HG02938 (cell line): ENCODE results near the gene HPN.

ENCODE experiments used
- ATAC-seq: cut with Tn5 transposase; IDR thresholded peaks from one replicate; pipeline ENCODE4 v1.9.1; 2021; ENCODE audit warnings: mild to moderate bottlenecking, moderate library complexity; ENCODE audit not compliant: unreplicated experiment

HPN gene

DNA sequence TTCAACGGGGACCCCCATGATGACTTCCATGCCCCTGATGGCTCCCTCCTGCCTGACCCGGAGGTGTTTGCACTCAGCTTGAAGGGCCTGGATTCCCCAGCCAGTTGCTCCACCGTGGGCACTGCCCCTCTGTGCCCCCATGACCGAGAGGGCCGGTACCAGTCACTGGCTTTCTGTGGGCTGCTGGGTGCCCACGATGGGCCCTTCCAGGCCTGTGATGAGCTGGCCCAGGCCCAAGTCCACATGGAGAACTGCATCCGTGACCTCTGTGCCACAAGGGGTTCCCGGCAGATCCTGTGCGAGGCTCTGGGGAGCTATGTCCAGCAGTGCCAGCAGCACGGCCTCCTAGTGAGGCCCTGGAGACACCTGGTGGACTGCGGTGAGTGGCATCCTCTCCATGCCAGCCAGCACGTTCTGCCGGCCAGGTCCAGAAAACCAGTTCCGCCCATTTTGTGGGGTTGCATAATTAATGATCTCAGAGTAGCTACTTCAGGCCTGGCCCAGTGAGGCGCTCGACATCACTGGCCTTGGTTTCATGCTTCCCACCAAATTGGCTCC is 39.2 kb downstream of the HPN start:
- no peak for ATAC-seq

- no peak for ATAC-seq
Observed at GRCh38 chr19:35081201-35081600, 39.7 kb downstream of the HPN start.

- ATAC-seq, result no peak
Observed at GRCh38 chr19:35083691-35084508, 42.4 kb downstream of the HPN start.

- no peak for ATAC-seq
Observed at GRCh38 chr19:35084509-35084762, 42.9 kb downstream of the HPN start.

DNA sequence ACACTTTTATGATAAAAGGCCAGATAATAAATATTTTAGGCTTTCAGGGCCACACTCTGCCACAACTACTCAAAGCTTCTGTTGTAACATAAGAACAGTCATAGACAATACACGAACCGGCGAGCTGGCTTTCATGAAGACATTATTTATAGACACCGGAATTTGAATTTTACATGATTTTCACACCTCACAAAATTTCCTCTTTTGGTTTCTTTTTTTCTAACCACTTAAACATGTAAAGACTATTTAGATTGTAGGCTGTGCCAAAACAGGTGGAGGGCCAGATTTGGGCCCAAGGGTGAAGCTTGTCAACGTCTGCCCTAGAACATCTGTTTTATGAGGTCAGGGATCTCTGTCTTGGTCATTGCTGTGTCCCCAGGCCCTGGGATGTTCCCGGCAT is 44.4 kb downstream of the HPN start:
- no peak for ATAC-seq

DNA sequence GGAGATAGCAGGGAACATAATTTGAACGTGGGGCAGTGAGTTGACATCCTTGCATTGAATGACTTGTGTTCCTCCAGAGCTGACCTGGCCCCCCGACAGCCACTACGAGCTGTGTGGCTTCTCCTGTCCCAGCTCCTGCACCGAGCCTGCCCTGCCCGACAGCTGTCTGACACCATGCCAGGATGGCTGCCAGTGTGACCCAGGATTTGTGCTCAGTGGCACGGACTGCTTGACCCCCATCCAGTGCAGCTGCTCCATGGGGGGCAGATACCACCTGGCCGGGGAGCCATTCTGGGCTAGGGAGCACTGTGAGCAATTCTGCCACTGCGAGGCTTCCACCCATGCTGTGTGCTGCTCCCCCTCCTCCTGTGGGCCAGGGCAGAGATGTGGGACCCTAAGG is 44.9 kb downstream of the HPN start:
- no peak for ATAC-seq

- ATAC-seq, result no peak
Observed at GRCh38 chr19:35087393-35087792, 45.9 kb downstream of the HPN start.

GRCh38 chr19:35088131-35088913 is 46.8 kb downstream of the HPN start:
- no peak for ATAC-seq

DNA sequence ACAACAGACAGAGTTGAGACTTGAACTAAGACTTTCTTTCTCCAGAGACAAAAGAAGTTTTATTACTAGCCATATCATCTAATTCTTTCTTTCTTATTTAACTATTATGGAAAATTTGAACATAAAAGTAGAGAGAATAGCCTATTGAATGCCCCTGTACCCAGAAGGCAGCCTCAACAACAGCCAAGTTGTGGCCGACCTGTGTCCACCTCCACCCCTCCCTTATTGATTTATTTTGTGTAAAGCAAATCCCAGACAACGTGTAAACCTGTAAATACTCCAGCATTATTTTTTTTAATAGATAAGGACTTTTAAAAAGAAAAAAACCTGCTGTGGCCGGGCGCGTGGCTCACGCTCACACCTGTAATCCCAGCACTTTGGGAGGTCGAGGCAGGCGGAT is 48.0 kb downstream of the HPN start:
- ATAC-seq, result no peak

DNA sequence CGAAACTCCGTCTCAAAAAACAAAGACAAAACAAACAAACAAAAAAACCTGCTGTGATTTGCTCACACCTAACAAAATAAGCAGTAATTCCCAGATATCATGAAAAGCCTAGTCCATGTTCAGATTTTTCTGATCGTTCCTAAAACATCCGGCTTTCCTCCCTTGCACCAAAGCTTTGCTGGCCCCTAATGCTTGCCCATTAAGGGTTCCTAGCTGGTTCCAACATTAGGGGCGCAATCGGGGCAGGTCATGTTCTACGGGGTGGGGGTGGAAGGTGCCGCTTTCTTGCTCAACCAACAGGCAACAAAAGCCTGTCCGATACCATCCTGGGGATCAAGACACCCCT is 48.6 kb downstream of the HPN start:
- no peak for ATAC-seq

DNA sequence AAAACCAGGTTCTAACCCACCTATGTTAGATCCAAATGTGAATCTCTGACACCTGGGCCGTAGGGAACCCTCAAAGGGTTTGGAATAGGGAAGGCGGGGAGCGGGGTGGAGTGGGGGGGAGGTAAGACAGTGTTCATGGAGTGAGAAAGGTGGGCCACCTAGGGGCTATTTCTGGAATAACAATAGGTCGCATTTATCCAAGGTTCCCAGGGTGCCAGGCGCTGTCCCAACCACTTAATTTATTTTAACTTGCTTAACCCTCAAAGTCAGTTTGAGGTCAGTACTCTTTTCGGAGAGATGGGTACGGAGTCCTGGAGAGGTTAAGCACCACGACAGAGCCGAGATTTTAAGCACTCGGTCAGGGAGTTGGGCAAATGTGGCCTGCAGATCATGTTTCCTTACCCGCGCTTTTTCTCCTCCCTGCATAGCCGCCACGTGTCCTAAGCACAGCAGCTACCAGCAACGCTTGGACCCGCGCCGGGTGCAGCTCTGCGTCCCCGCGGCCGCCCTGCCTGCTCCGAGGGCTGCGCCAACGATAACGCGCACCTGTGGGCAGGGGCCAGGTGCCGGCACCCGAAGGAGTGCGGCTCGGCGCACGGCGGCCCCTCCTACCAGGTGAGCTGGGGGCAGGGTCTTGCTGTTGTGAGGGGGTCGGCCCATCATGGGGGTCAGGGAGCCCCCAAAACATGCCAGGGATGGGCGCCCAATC is 49.1 kb downstream of the HPN start:
- ATAC-seq, result no peak

DNA sequence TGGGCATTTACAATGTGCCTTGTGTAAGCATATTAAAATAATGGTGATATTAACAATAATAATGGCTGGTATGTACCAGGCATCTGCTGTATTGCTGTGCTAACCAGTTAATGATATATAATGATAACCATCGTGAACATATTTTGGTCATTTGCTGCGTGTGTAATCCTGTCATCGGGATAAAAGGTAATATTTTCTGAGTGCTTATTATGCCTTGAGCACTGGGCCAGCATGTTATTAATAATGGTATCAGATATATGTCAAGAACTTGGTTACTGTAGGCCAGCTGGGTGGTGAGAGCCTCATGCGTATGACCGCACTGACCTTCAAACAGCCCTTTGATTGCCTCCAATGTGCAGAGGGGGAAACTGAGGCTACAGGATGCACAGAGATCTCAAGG is 51.9 kb downstream of the HPN start:
- ATAC-seq, result no peak

- no peak for ATAC-seq
Observed at GRCh38 chr19:35093941-35094647, 52.6 kb downstream of the HPN start.

DNA sequence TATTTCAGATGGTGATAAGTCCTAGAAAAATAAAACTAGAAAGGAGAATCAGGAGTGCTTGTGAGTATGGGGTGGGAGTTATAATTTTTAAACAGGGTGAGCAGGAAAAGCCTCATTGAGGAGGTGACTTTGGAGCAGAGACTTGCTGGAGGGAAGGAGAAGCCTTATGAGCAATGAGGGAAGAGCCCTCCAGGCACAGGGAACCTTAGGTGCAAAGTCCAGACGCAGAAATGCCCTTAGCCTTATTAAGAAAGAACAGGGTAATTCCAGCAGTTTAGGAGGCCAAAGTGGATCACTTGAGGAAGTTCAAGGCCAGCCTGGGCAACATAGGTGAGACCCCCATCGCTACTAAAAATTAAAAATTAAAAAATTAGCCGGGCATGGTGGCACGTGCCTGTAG is 53.1 kb downstream of the HPN start:
- ATAC-seq, result no peak

DNA sequence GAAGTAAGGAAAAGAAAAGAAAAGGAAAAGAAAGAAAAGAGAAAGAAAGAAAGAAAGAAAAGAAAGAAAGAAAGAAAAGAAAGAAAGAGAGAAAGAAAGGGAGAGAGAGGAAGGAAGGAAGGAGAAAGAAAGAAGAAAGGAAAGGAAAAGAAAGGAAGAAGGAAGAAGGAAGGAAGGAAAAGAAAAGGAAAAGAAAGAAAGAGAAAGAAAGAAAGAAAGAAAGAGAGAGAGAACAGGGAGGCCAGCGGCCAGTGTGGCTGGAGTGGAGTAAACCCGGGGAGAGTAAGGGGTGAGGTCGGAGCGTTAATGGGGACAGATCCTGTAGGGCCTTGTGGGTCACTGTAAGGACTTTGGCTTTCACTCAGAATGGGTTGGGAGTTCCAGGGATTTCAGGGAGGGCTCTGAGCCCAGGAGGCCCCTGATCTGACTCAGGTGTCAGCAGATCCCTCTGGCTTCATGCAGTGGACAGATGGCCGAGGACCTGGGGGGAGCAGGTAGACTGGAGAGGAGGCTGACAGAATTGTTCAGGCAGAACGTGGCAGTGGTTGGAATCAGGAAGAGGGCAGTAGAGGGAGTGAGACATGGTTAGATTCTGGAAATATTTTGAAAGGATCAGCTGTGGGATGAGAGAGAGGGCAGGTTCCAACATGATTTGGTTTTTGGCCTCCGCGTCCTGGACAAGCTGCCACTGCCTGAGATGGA is 54.3 kb downstream of the HPN start:
- ATAC-seq, result no peak

DNA sequence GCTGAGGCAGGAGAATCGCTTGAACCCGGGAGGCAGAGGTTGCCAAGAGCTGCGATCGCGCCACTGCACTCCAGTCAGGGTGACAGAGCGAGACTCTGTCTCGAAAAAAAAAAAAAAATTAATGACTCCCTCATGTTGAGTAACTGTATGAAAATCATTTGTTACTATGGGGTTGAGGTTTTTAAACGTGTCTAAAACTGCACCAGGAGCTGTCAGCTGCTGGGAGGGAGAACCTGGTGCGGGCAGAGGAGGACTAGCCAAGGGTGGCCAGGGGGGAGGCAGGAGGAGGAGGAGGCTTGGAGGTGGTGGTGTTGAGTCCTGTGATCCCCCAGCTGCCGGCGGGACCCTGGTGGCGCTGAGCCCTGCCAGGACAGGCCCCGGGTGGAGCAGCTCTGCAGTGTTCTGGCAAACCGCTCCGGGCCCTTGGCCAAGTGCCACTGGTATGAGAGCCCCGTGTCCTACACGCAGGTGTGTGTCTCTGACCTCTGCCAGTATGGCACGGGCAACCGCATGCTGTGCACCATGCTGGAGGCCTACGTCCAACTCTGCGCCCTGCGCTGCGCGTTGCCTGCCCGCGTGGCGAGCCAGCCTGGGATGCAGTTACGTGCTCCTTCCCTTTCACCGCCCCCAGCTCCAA is 57.0 kb downstream of the HPN start:
- ATAC-seq, result no peak

DNA sequence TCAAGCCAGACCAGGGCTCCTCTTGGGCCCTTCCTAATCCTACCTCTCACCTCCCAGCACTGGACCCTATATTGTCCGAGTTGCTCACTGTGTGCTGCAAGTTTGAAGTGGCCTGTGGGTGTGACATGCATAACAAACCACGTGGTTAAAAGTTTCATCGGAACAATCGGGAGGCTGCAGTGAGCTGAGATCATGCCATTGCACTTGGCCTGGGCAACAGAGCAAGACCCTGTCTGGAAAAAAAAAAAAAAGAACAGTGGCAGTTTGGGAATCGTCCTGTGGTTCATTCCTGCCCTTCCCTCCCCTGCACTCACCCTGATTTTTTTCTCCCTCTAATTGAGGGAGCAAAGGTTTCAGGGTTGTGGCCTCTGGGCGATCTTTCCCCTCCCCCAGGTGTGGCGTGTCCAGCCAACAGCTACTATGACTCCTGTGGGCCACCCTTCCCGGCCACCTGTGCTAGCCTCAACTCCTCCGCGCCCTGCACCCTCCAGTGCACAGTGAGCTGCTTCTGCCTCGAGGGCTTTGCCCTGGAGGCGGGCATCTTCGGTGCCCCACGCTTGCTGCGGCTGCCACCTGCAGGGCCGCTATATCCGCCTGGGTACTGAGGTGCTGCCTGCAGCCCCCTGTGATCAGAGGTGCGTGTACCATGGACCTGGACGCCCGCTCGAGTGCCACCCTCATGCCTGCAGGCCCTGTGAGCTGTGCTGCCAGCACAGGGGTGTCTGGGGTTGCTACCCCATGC is 57.8 kb downstream of the HPN start:
- ATAC-seq, result no peak

- no peak for ATAC-seq
Observed at GRCh38 chr19:35099897-35100275, 58.4 kb downstream of the HPN start.
